ENCODE data around the gene CREB3L1. TPM values are rescaled to one million over a fixed set of nuclear protein-coding genes. Genes with fewer than 3 reads are reported as not detected.

The CREB3L1 gene
- polyA plus RNA-seq, 1 experiment = 39.4 TPM

DNA sequence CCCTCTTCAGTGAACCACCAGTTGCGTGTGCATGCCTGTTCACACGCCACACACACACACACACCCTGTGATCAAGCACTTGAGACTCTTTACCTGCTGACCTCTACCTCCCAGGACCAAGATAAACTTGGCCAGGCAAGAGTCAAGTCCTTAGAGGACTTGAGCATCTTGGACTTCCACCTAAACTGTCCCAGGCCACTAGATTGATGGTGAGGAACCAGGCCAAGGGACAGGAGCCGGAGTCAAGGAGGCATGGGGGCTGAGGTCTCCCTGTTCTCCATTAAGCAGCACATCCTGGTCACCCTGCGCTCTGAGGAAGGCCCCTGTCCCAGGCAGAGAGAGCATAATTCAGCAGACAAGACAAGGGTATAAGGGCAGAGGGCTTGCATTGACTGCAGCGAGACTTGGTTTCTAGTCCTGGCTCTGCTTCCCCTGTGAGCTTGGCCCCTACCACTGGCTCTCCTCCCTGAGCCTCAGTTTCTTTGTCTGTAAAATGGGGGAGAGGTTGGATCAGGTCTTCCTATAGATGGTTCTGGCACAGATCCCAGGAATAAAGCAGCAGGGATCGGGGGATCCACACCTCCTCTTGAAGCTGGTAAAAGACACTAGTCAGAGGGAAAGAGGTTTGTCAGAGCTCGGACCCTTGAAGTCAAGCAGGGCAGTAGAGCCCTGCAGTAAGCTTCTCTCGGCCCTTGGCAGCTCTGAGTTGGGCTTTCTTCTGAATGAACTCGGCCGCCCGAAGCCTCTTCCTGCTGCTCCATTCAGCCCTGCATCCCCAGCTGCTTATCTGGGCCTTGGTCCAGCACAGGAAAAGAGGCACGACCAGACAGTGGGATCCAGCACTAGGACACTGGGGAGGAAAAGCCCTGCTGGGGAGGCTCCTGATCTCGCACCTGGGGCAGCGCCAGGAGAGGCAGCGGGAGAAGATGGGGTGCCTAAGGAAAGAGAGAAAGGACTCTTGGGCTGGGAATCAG is 2.0 kb downstream of the CREB3L1 start:
- ChIA-PET CTCF (interaction anchor here (1.1 to 7.2 kb wide), 10 partner anchors 11 to 82 kb away, joined by 3 to 121 read pairs (median 16); no protein-coding TSS in a partner anchor), POLR2A (interaction anchor here (0.5 to 1.5 kb wide), 2 partner anchors 8 to 36 kb away, joined by 4 read pairs; no protein-coding TSS in a partner anchor)
- Histone ChIP-seq H3K27me3 (ENCODE audit: control insufficient read depth, insufficient read depth, low read length) (no peaks in the 10 kb centered on the region), H3K4me3 (ENCODE audit: low read depth, low read length) (peak overlapping the region; percentile 81), H3K36me3 (ENCODE audit: control insufficient read depth, insufficient read depth, low read length) (peaks cover 4% of the 10 kb centered on the region)
- TF ChIP-seq, protein P1, sequence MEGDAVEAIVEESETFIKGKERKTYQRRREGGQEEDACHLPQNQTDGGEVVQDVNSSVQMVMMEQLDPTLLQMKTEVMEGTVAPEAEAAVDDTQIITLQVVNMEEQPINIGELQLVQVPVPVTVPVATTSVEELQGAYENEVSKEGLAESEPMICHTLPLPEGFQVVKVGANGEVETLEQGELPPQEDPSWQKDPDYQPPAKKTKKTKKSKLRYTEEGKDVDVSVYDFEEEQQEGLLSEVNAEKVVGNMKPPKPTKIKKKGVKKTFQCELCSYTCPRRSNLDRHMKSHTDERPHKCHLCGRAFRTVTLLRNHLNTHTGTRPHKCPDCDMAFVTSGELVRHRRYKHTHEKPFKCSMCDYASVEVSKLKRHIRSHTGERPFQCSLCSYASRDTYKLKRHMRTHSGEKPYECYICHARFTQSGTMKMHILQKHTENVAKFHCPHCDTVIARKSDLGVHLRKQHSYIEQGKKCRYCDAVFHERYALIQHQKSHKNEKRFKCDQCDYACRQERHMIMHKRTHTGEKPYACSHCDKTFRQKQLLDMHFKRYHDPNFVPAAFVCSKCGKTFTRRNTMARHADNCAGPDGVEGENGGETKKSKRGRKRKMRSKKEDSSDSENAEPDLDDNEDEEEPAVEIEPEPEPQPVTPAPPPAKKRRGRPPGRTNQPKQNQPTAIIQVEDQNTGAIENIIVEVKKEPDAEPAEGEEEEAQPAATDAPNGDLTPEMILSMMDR (IDR thresholded peaks at IDR 0.05; ENCODE audit: insufficient read depth, low read depth, low read length) = no peak
- DNase-seq (ENCODE audit: low read depth) = no peak

DNA sequence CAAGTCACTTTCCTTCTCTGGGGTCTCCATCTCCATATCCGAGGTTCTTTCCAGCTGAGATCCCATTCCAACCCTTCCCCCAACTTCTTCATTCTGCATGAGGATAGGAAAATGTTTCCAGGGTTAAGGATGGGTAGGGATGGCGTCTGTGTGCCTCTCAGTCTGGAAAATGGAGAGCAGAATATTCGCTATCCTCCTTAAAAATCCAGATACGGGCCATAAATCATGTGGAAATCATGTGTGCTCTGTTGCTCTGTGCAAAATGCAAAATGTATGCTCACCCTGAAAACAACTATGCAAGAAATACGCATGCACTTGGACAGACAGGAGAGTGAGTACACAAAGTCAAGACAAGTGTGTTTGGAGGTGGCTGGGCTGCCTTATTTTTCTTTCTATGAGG is 3.2 kb downstream of the CREB3L1 start:
- Histone ChIP-seq H3K36me3 (ENCODE audit: control insufficient read depth, insufficient read depth, low read length) (peaks cover 7% of the 10 kb centered on the region), H3K27me3 (ENCODE audit: control insufficient read depth, insufficient read depth, low read length) (no peaks in the 10 kb centered on the region), H3K4me3 (ENCODE audit: low read depth, low read length) (peak overlapping the region; percentile 40)
- ChIA-PET POLR2A (interaction anchor here (0.6 kb wide), 1 partner anchor 37 kb away, joined by 5 read pairs; no protein-coding TSS in a partner anchor), CTCF (interaction anchor here (0.9 to 7.2 kb wide), 5 partner anchors 9 to 42 kb away, joined by 3 to 121 read pairs (median 5); no protein-coding TSS in a partner anchor)
- no peak for DNase-seq (ENCODE audit: low read depth)
- TF ChIP-seq, protein P1 (IDR thresholded peaks at IDR 0.05; ENCODE audit: insufficient read depth, low read depth, low read length) = no peak

DNA sequence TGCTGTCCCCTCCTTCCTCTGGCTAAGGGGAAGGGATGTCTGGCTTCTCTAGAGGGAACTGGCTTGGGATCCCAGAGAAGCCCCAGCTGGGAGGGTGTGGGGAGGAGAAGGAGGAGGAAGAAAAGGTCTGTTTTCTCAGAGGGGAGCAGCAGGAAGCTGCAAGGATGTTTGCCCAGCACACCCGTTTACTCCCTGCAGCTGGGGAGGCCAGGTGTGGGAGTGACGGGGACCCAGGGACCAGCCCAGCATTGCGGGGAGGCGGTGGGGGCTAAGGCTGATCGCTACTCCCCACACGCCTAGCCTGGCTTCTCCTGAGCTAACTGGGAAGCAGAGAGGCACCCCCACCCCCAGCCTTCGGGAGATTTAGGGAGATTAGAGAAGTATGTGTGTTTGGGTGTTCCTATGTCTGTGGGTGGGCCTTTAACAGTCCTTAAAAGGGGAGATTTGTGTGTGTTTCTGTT is 3.9 kb downstream of the CREB3L1 start:
- TF ChIP-seq, protein P1 (IDR thresholded peaks at IDR 0.05; ENCODE audit: insufficient read depth, low read depth, low read length) = no peak
- DNase-seq (ENCODE audit: low read depth) = no peak
- Histone ChIP-seq H3K36me3 (ENCODE audit: control insufficient read depth, insufficient read depth, low read length) (peaks cover 9% of the 10 kb centered on the region), H3K27me3 (ENCODE audit: control insufficient read depth, insufficient read depth, low read length) (no peaks in the 10 kb centered on the region), H3K4me3 (ENCODE audit: low read depth, low read length) (peak overlapping the region; percentile 40)
- ChIA-PET POLR2A (interaction anchor here (0.6 kb wide), 1 partner anchor 38 kb away, joined by 5 read pairs; no protein-coding TSS in a partner anchor), CTCF (interaction anchor here (0.6 to 7.2 kb wide), 7 partner anchors 9 to 72 kb away, joined by 3 to 121 read pairs (median 3); no protein-coding TSS in a partner anchor)

DNA sequence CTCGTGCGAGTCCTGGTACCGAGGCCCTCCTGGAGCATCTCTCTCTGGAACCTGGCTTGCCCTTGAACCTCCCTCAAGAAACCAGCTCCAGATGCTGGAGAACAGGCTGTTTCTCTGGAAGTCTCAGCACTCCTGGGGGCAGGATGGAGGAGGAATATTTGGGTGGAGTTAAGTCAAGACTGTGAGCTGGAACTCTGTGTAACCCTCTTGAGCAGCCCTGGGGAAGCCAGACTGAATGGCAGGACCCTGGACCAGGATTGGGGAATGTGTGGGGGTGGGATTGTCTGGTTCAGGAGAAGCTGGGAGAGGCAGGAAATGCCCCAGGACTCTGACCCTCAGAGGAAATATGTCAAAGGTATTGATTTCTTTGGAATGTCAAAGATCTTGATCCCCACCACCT is 7.7 kb downstream of the CREB3L1 start:
- TF ChIP-seq, protein P1 (IDR thresholded peaks at IDR 0.05; ENCODE audit: insufficient read depth, low read depth, low read length) = no peak
- H3K36me3 ChIP-seq (ENCODE audit: control insufficient read depth, insufficient read depth, low read length) = peaks cover 12% of the 10 kb centered on the region
- H3K27me3 ChIP-seq (ENCODE audit: control insufficient read depth, insufficient read depth, low read length) = no peaks in the 10 kb centered on the region
- no peak for DNase-seq (ENCODE audit: low read depth)
- POLR2A ChIA-PET = interaction anchor here (0.7 kb wide), 1 partner anchor 1437 kb away, joined by 3 read pairs; no protein-coding TSS in a partner anchor
- CTCF ChIA-PET = interaction anchor here (0.6 to 2.8 kb wide), 9 partner anchors 10 to 1193 kb away, joined by 3 to 25 read pairs (median 4); no protein-coding TSS in a partner anchor
- H3K4me3 ChIP-seq (ENCODE audit: low read depth, low read length) = no peak overlapping the region
